ENCODE results near the gene FANCC.

FANCC gene

DNA sequence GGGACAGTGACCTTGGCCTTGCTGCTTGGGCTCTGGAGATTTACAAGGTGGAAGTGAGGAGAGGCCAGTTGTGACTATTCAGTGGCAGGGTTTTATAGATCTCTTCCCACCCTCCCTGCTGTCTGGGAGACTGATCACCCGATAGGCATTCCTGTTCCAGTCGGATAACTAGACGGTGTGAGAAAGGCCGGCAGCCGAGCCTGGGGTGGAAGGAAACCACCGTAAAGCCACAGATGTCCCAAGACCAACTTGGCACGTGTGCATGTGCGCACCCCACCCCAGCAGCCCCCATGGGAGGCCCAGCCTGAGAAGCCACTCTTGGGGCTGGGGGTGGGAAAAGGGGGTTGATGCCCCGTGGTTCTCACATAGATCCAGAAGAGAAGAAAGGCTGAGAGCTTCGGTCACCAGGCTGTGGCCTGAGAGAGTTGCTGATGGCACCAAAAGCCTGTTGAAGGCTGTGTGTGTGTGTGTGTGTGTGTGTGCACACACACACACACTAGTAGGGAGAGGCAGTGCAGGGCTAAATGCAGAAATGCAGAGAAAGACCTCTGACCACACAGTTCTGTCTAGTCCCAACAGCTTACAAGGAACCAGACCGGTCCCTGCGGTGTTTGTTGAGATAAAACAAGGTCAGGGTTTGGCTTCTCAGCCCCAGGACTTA, 225.8 kb downstream of the FANCC start:
- Histone ChIP-seq H2BK15ac (ENCODE audit: low read length) (no peak overlapping the region), H3K9ac (ENCODE audit: low read depth, low read length, poor library complexity) (no peak overlapping the region), H2AFZ (ENCODE audit: low read length) (peak overlapping the region; percentile 69), H2BK5ac (ENCODE audit: low read length) (no peak overlapping the region), H3K9me3 (replicated peaks in 1 of 2; ENCODE audit: control insufficient read depth in 2 of 2, insufficient read depth in 1 of 2, low read depth in 1 of 2, low read length in 2 of 2) (no peaks in the 10 kb centered on the region), H3K23ac (ENCODE audit: low read depth, low read length, poor library complexity) (no peak overlapping the region), H3K79me1 (ENCODE audit: low read depth, low read length) (no peaks in the 10 kb centered on the region), H4K8ac (ENCODE audit: low read depth, low read length) (no peak overlapping the region), H3K27ac (replicated peaks; ENCODE audit: low read length) (no peak overlapping the region), H3K14ac (ENCODE audit: low read length) (no peak overlapping the region), H3K27me3 (ENCODE audit: control insufficient read depth in 3 of 3, insufficient read depth in 3 of 3, low read depth in 1 of 3, low read length in 3 of 3) (no peaks in the 10 kb centered on the region), H2AK5ac (ENCODE audit: low read depth, low read length) (peak overlapping the region; percentile 65), H3K4me3 (ENCODE audit: low read length in 2 of 2) (no peak overlapping the region), H3K4me1 (ENCODE audit: control insufficient read depth in 2 of 2, insufficient read depth in 1 of 2, low read depth in 1 of 2, low read length in 2 of 2) (peaks cover 25 to 33% of the 10 kb centered on the region in 2 donors), H3K4me2 (ENCODE audit: insufficient read depth, low read length, poor library complexity, severe bottlenecking) (no peak overlapping the region), H4K91ac (ENCODE audit: low read depth, low read length, poor library complexity) (no peak overlapping the region), H2BK12ac (ENCODE audit: low read length) (peak overlapping the region; percentile 14), H3K36me3 (replicated peaks in 1 of 2; ENCODE audit: control insufficient read depth in 2 of 2, insufficient read depth in 2 of 2, low read length in 2 of 2) (peaks cover 0 to 8% of the 10 kb centered on the region in 2 donors), H3K4ac (ENCODE audit: low read length) (no peak overlapping the region), H3K18ac (ENCODE audit: low read length) (peak overlapping the region; percentile 32), H2BK120ac (ENCODE audit: low read depth, low read length) (no peak overlapping the region)
- DNase-seq (ENCODE audit: low spot score) = no peak
- whole genome bisulfite sequencing, 2 donors (ENCODE audit: extremely low coverage in 2 of 2, insufficient read length in 2 of 2, insufficient replicate concordance in 1 of 2) = no CpG with 5 or more reads among the region's 12 CpGs

DNA sequence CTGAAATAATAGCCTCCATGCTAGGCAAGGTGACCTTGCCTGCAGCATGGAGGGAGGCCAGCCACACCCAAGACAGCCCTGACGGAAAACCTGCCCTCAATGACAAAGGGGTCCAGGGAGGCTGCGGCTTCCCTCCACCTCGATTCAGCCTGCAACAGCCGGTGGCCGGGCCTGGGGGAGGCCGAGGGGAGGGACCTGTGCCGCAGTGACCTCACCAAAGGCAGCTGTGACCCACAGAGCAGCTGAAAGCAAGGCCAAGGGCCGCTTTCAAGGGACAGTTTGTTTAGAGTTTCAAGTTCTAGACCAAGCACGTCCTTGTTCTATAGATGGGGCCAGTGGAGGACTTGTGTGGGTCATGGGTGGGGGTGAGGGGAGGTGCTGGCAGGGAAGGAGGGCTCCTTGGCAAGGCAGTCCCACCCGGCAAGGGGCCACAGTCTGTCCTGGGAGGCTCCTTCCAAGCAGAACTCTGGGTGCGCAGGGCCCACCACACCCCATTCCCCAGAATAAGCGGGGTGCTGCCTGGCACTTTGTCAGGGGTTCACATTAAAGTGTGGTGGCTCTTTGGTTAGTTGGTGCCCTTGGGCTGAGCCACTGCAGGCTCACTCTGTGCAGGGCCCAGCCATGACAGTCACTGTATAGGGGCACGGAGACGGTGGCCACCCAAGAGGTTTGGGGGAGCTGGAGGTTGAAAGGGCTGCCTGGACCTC, 226.5 kb downstream of the FANCC start:
- peaks cover 0 to 15% of the 10 kb centered on the region in 2 donors for H3K36me3 ChIP-seq (replicated peaks in 1 of 2; ENCODE audit: control insufficient read depth in 2 of 2, insufficient read depth in 2 of 2, low read length in 2 of 2)
- no peaks in the 10 kb centered on the region for H3K79me1 ChIP-seq (ENCODE audit: low read depth, low read length)
- no peaks in the 10 kb centered on the region for H3K9me3 ChIP-seq (replicated peaks in 1 of 2; ENCODE audit: control insufficient read depth in 2 of 2, insufficient read depth in 1 of 2, low read depth in 1 of 2, low read length in 2 of 2)
- H3K27me3 ChIP-seq (ENCODE audit: control insufficient read depth in 3 of 3, insufficient read depth in 3 of 3, low read depth in 1 of 3, low read length in 3 of 3) = no peaks in the 10 kb centered on the region
- no peak overlapping the region for H2AFZ ChIP-seq (ENCODE audit: low read length)
- H2BK15ac ChIP-seq (ENCODE audit: low read length) = no peak overlapping the region
- no peak overlapping the region for H3K27ac ChIP-seq (replicated peaks; ENCODE audit: low read length)
- no peak overlapping the region for H2BK120ac ChIP-seq (ENCODE audit: low read depth, low read length)
- no peak overlapping the region for H4K91ac ChIP-seq (ENCODE audit: low read depth, low read length, poor library complexity)
- H2BK12ac ChIP-seq (ENCODE audit: low read length) = peak overlapping the region; percentile 14
- H2AK5ac ChIP-seq (ENCODE audit: low read depth, low read length) = peak overlapping the region; percentile 65
- H3K9ac ChIP-seq (ENCODE audit: low read depth, low read length, poor library complexity) = no peak overlapping the region
- peaks cover 25 to 38% of the 10 kb centered on the region in 2 donors for H3K4me1 ChIP-seq (ENCODE audit: control insufficient read depth in 2 of 2, insufficient read depth in 1 of 2, low read depth in 1 of 2, low read length in 2 of 2)
- no peak overlapping the region for H4K8ac ChIP-seq (ENCODE audit: low read depth, low read length)
- H3K4ac ChIP-seq (ENCODE audit: low read length) = no peak overlapping the region
- no peak overlapping the region for H3K18ac ChIP-seq (ENCODE audit: low read length)
- H3K14ac ChIP-seq (ENCODE audit: low read length) = no peak overlapping the region
- H3K4me2 ChIP-seq (ENCODE audit: insufficient read depth, low read length, poor library complexity, severe bottlenecking) = no peak overlapping the region
- H3K4me3 ChIP-seq (ENCODE audit: low read length in 2 of 2) = no peak overlapping the region
- no peak overlapping the region for H2BK5ac ChIP-seq (ENCODE audit: low read length)
- no peak for DNase-seq (ENCODE audit: low spot score)
- WGBS, 2 donors (ENCODE audit: extremely low coverage in 2 of 2, insufficient read length in 2 of 2, insufficient replicate concordance in 1 of 2) = no CpG with 5 or more reads among the region's 14 CpGs
- H3K23ac ChIP-seq (ENCODE audit: low read depth, low read length, poor library complexity) = no peak overlapping the region

DNA sequence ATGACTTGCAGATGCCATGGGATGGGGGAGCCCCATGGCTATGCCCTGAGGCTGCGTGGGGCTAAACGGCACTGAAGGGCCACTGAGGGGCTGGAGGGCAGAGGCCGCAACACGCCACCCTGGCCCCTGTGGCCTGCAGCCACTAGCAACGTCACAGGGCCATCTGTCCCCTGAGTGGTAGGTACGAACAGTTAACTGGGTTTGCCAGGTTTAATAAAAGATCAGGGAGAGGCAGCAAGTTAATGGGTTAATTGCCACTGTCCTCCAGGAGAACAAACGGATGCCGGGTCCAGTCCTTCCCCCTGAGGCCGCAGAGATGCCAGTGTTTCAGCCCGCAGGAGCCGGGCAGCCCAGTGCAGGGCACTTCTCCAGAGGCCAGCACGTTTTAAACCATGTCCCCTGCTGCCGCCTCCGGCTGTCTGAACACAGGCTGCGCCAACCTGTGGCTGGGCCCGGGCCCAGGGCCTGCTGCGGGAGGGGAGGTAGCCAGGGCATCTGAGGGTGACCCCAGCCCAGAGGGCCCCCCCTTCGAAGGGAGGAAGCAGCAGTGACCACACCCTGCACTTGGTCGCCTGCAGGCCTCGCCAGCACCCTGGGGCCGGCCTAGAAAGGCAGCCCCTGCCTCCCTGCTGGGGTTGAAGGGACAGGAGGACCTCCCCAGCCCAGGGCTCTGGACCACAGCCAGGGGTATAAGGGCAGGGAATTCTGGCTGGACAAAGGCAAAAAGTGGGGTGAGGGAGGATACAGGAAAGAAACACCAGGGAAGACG, 227.3 kb downstream of the FANCC start:
- Histone ChIP-seq H3K79me1 (ENCODE audit: low read depth, low read length) (no peaks in the 10 kb centered on the region), H3K4me1 (ENCODE audit: control insufficient read depth in 2 of 2, insufficient read depth in 1 of 2, low read depth in 1 of 2, low read length in 2 of 2) (peaks cover 25 to 41% of the 10 kb centered on the region in 2 donors), H3K4me3 (ENCODE audit: low read length in 2 of 2) (no peak overlapping the region), H3K27ac (replicated peaks; ENCODE audit: low read length) (no peak overlapping the region), H3K14ac (ENCODE audit: low read length) (no peak overlapping the region), H3K4ac (ENCODE audit: low read length) (no peak overlapping the region), H3K27me3 (ENCODE audit: control insufficient read depth in 3 of 3, insufficient read depth in 3 of 3, low read depth in 1 of 3, low read length in 3 of 3) (no peaks in the 10 kb centered on the region), H3K18ac (ENCODE audit: low read length) (peak overlapping the region; percentile 75), H3K4me2 (ENCODE audit: insufficient read depth, low read length, poor library complexity, severe bottlenecking) (no peak overlapping the region), H2BK120ac (ENCODE audit: low read depth, low read length) (no peak overlapping the region), H2BK15ac (ENCODE audit: low read length) (no peak overlapping the region), H4K8ac (ENCODE audit: low read depth, low read length) (no peak overlapping the region), H2BK5ac (ENCODE audit: low read length) (no peak overlapping the region), H3K9me3 (replicated peaks in 1 of 2; ENCODE audit: control insufficient read depth in 2 of 2, insufficient read depth in 1 of 2, low read depth in 1 of 2, low read length in 2 of 2) (no peaks in the 10 kb centered on the region), H3K9ac (ENCODE audit: low read depth, low read length, poor library complexity) (no peak overlapping the region), H2AK5ac (ENCODE audit: low read depth, low read length) (peak overlapping the region; percentile 66), H3K36me3 (replicated peaks in 1 of 2; ENCODE audit: control insufficient read depth in 2 of 2, insufficient read depth in 2 of 2, low read length in 2 of 2) (peaks cover 0 to 22% of the 10 kb centered on the region in 2 donors), H2AFZ (ENCODE audit: low read length) (no peak overlapping the region), H3K23ac (ENCODE audit: low read depth, low read length, poor library complexity) (no peak overlapping the region), H4K91ac (ENCODE audit: low read depth, low read length, poor library complexity) (no peak overlapping the region), H2BK12ac (ENCODE audit: low read length) (no peak overlapping the region)
- WGBS, 2 donors (ENCODE audit: extremely low coverage in 2 of 2, insufficient read length in 2 of 2, insufficient replicate concordance in 1 of 2) = no CpG with 5 or more reads among the region's 22 CpGs
- DNase-seq (ENCODE audit: low spot score) = no peak
